Ascending aorta (tissue), 2 donors: ENCODE measurements around the gene RING1. TPM values are rescaled to one million over a fixed set of nuclear protein-coding genes. Genes with fewer than 3 reads are reported as not detected.
A peak's percentile ranks its signal among the peaks of the same experiment; 100 is the strongest.

Experiments
- DNase-seq, 2 donors: peaks; one replicate each; pipeline ENCODE4 v3.0.0-alpha.2; 2019; ENCODE audit warnings: low spot score in 2 of 2
- H3K27ac ChIP-seq, 2 donors: fragments of 200-600 bp; sonication (generic); one replicate each; pipeline ENCODE4 v1.5.1; 2016 to 2017; ENCODE audit warnings: mild to moderate bottlenecking in 1 of 2
- H3K27me3 ChIP-seq: fragments of 200-600 bp; sonication (generic); one replicate; pipeline ENCODE4 v1.5.1; 2017
- H3K36me3 ChIP-seq, 2 donors: fragments of 200-600 bp; sonication (generic); one replicate each; pipeline ENCODE4 v1.5.1; 2016
- H3K4me1 ChIP-seq, 2 donors: fragments of 200-600 bp; sonication (generic); one replicate each; pipeline ENCODE4 v1.5.1; 2016 to 2017; ENCODE audit warnings: mild to moderate bottlenecking in 1 of 2
- H3K4me3 ChIP-seq, 2 donors: fragments of 200-600 bp; sonication (generic); one replicate each; pipeline ENCODE4 v1.5.1; 2016 to 2017; ENCODE audit warnings: mild to moderate bottlenecking in 1 of 2
- H3K9me3 ChIP-seq, 2 donors: fragments of 200-600 bp; sonication (generic); one replicate each; pipeline ENCODE4 v1.5.1; 2016
- intact Hi-C: fragments of 100-400 bp; cut with DNase I; formaldehyde crosslinking; loops from one replicate; pipeline ENCODE4 v1.15.1; 2023
- total RNA-seq: library from RNA; depleted of rRNA; stranded (reverse); fragments of >200 nt; gene quantifications from one replicate; pipeline ENCODE4 v1.1.0, GENCODE V29; 2016
- TF ChIP-seq, protein P1 (sequence below), 3 experiments: fragments of 200-600 bp in 2 of 3; fragments of 450-650 bp in 1 of 3; sonication (generic) in 2 of 3; IDR thresholded peaks; one replicate each; pipeline ENCODE4 v1.5.1; 2016 to 2019; ENCODE audit warnings: antibody characterized with exemption in 3 of 3, mild to moderate bottlenecking in 1 of 3, moderate library complexity in 1 of 3

Gene RING1
- total RNA-seq, 1 donor from 2014 or later = 28.5 TPM

DNA sequence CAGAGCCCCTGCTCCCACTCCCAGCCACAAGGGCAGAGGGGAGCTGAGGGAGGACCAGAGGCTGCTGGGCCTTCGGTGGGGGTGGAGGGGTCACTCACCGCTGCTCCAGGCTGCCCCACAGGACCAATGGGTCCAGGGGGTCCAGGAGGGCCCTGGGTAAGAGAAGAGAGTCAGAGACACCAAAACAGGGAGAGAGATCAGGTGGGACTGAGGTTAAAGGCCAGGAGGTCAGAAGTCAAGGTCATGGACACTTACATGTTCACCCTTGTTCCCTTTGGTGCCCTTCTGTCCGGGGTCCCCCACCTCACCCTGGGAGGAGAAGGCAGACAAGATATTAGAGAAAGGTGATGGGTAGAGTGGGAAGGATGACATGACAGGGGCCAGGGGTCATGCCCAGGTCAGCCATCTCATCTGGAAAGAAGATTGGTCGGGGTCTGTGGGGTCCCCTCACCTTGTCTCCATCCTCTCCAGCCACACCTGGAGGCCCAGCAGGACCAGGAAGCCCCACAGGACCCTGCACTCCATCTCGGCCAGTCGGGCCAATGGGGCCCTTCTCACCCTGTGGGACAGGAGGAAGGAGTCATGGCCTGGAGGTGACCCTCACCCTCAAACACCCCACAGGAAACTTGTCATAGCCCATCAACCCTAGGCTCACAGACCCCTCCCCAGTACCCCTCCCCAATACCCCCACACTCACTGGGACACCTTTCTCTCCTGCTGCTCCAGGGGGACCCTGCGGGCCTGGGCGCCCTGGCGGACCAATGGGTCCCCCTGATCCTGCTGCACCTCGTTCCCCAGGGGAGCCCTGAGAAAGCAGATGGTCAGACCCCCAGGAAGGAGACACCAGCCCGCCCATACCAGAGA lies 37.1 kb upstream of the RING1 start:
- H3K36me3 ChIP-seq = no peaks in the 10 kb centered on the region
- no peak overlapping the region for H3K4me3 ChIP-seq
- TF ChIP-seq, protein P1, sequence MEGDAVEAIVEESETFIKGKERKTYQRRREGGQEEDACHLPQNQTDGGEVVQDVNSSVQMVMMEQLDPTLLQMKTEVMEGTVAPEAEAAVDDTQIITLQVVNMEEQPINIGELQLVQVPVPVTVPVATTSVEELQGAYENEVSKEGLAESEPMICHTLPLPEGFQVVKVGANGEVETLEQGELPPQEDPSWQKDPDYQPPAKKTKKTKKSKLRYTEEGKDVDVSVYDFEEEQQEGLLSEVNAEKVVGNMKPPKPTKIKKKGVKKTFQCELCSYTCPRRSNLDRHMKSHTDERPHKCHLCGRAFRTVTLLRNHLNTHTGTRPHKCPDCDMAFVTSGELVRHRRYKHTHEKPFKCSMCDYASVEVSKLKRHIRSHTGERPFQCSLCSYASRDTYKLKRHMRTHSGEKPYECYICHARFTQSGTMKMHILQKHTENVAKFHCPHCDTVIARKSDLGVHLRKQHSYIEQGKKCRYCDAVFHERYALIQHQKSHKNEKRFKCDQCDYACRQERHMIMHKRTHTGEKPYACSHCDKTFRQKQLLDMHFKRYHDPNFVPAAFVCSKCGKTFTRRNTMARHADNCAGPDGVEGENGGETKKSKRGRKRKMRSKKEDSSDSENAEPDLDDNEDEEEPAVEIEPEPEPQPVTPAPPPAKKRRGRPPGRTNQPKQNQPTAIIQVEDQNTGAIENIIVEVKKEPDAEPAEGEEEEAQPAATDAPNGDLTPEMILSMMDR (IDR thresholded peaks at IDR 0.05) = no peak
- H3K27ac ChIP-seq = no peak overlapping the region
- intact Hi-C loops = no loop called here
- no peak for DNase-seq
- H3K9me3 ChIP-seq = no peaks in the 10 kb centered on the region
- H3K4me1 ChIP-seq = no peaks in the 10 kb centered on the region
- no peaks in the 10 kb centered on the region for H3K27me3 ChIP-seq

DNA sequence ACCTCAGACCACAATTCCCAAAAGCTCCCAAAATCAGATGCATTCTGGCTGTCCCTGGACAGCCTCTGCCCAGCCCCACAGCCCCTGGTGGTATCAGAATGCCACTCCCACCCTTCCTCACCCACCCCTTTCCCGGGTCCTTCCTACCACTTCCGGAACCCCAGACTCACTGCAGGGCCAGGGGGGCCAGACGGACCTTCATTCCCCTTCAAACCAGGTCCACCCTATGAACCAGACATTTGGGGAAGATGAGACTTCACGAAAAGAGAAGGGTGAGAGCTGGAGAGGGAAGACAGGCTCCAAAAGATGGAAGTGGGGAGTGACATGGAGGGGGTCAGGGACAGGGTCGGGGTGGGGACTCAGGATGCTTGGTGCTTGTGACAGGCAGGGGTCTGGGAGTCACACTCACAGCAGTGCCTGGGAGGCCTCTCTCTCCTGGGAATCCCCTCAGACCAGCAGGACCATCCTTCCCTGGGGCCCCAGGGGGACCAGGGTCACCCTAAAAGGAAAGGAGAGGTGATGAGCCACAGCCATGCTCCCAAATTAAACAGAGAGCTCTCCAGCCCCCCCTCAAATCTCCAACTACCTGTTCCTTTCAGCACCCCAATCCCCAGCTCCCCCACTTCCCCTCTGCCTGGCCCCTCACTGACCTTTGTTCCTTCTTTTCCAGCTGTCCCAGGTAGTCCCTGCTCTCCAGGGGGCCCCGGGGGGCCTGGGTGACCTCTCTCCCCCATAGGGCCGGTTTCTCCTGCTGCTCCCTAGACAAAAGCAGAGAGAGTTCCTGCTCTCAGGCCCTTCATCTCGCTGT lies 36.2 kb upstream of the RING1 start:
- H3K27me3 ChIP-seq = no peaks in the 10 kb centered on the region
- intact Hi-C loops = no loop called here
- H3K4me3 ChIP-seq = no peak overlapping the region
- H3K9me3 ChIP-seq = no peaks in the 10 kb centered on the region
- no peak for DNase-seq
- H3K27ac ChIP-seq = no peak overlapping the region
- H3K36me3 ChIP-seq = no peaks in the 10 kb centered on the region
- H3K4me1 ChIP-seq = no peaks in the 10 kb centered on the region
- TF ChIP-seq, protein P1 (IDR thresholded peaks at IDR 0.05) = no peak

DNA sequence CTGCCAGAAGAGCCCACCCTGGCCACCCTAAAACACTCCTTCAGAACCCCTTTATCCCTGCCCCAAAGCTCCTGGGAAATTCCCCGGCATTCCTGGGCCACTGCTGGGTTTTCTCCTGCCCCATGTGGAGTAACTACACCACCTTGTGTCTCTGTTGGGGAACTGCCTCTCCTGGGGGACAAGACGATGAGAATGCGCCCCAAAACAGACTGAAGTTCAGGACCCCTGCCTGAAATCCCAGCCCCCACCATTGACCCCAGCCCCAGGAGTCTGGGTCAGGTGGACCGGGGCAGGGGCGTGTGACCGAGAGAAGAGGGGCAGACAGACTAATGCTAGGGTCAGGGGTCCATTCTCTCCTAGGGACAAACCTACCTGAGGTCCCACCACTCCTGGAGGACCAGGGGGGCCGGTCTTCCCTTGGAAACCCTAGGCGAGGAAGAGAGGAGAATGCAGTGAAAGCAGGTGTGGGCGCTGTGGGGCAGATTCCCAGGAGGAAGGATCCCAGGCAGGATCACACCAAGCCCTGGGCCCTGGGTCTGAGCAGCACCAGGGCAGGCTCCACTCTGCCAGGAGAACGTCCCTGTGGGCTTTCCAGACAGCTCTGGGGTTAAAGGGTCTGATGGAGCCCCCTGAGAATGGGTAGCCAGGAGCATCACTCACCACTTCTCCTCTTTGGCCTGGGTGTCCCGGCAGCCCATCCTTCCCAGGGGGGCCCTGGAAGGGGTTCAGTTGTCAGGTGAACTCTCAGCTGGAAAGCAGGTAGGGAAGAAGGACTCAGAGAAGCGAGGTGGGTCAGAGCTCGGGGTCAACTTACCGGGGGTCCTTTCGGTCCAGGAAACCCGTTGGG lies 35.4 kb upstream of the RING1 start:
- TF ChIP-seq, protein P1 (IDR thresholded peaks at IDR 0.05) = peak in 1 of 3 experiments; percentile 34
- no peak overlapping the region for H3K27ac ChIP-seq
- H3K27me3 ChIP-seq = no peaks in the 10 kb centered on the region
- DNase-seq = no peak
- intact Hi-C loops = no loop called here
- H3K9me3 ChIP-seq = no peaks in the 10 kb centered on the region
- H3K4me3 ChIP-seq = no peak overlapping the region
- H3K36me3 ChIP-seq = no peaks in the 10 kb centered on the region
- no peaks in the 10 kb centered on the region for H3K4me1 ChIP-seq

DNA sequence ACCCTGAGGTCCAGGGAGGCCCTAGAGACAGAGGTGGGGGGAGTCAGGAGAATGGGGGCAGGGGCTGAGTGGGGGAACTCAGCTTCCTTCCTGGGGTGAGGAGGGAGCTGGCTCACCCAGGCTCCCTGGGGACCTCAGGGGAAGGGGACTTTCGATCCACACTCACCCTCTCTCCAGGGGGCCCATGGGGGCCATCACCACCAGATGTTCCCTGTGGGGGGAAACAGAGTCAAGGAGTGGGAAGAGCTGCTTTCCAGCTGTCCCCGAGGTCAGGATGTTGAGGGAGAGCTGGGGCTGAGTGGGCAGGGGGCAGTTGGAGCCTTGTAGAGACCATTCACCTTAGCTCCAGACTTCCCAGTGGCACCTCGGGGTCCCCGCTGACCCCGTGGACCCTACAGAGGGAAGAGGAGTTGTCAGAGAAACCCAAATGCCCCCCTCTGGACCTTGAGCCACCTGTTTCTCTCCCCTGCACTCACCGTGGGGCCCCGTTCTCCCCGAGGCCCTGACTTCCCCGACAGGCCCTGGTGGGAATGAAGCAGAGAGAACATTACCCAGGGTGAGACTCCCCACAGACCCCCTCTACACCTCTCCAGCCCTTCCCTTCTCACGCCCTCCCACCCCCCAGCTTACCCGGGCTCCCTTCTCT lies 34.6 kb upstream of the RING1 start:
- Histone ChIP-seq H3K4me3 (no peak overlapping the region), H3K27me3 (no peaks in the 10 kb centered on the region), H3K4me1 (no peaks in the 10 kb centered on the region), H3K36me3 (no peaks in the 10 kb centered on the region), H3K9me3 (no peaks in the 10 kb centered on the region), H3K27ac (no peak overlapping the region)
- TF ChIP-seq, protein P1 (IDR thresholded peaks at IDR 0.05) = no peak
- DNase-seq = no peak
- intact Hi-C loops = no loop called here

DNA sequence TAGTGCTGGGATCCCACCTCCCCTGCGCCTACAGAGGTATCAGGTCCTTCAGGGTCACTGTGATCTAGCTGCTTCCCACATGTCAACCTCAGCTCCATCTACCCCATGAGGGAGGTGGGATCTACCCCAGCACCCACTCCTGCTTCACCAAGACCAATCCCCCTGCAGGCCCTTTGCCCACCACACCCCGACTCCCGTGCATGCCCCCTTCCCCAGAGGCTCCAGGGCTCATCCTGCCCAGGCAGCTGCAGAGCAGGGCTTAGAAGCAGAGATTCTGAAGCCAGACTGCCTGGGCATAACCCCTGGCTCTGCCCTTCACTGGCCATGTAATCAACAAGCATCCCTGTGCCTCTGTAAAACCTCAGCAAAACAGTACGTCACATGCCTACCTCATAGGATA lies 33.5 kb upstream of the RING1 start:
- intact Hi-C loops = no loop called here
- no peak for DNase-seq
- TF ChIP-seq, protein P1 (IDR thresholded peaks at IDR 0.05) = no peak

More for the DNA sequence above, 33.5 kb upstream of the RING1 start:
- Histone ChIP-seq H3K4me1 (no peaks in the 10 kb centered on the region), H3K4me3 (no peak overlapping the region), H3K27me3 (no peaks in the 10 kb centered on the region), H3K9me3 (no peaks in the 10 kb centered on the region), H3K36me3 (no peaks in the 10 kb centered on the region), H3K27ac (no peak overlapping the region)
